Activated effector memory CD4-positive, alpha-beta T cell treated with Interleukin-2 at 50 U/mL for 16 hours (primary cell): ENCODE measurements around the gene DTHD1.
A peak's percentile ranks its signal among the peaks of the same experiment; 100 is the strongest.

Source experiments
- DNase-seq: peaks from one replicate; pipeline ENCODE4 v3.0.0-alpha.2; 2020

The DTHD1 gene

DNA sequence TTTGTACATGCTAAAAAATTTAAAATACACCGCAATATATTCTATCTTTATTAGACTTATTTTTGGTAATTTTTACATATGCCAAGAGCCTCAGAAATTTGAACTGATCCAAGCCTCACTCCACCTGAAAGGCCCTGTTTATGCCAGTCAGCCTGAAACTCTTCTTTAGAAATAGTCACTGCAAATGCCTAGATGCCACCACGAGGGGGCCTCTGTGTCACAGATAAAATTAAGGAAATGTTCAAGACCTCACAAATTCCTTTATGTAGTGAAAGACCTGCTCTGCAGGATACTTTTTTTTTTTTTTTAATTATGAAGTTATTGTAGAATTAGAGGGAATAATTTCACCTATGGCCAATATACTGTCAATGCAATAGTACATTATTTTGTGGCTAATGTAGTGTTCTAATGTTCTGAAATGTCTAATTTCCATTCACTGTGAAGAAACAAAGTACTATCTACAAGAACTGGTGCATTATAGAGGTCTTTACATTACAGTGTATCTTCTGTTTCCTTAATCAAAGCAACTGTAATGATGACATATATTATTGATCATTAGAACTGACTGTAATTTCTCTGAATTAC is 69.8 kb downstream of the DTHD1 start:
- DNase-seq: peak; percentile 58

- no peak for DNase-seq
Measured at GRCh38 chr4:36353998-36354397, 72.6 kb downstream of the DTHD1 start.

GRCh38 chr4:36358173-36358572 is 76.8 kb downstream of the DTHD1 start:
- DNase-seq: no peak

GRCh38 chr4:36360755-36361154 is 79.3 kb downstream of the DTHD1 start:
- DNase-seq: no peak

DNA sequence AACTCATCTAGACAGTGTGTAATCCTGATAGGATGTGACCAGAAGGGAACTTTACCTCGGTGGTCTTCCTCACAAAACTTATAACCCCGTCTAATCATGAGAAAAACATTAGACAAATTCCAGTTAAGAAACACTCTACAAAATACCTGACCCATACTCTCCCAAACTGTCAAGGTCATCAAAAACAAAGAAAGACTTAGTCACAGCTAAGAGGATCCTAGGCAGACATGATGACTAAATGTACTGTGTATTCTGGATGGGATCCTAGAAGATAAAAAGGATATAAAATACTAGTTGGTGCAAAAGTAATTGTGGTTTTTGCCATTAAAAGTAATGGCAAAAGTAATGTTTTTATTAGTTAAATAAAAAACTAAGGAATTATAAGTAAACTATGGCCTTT is 81.6 kb downstream of the DTHD1 start:
- DNase-seq: no peak

DNA sequence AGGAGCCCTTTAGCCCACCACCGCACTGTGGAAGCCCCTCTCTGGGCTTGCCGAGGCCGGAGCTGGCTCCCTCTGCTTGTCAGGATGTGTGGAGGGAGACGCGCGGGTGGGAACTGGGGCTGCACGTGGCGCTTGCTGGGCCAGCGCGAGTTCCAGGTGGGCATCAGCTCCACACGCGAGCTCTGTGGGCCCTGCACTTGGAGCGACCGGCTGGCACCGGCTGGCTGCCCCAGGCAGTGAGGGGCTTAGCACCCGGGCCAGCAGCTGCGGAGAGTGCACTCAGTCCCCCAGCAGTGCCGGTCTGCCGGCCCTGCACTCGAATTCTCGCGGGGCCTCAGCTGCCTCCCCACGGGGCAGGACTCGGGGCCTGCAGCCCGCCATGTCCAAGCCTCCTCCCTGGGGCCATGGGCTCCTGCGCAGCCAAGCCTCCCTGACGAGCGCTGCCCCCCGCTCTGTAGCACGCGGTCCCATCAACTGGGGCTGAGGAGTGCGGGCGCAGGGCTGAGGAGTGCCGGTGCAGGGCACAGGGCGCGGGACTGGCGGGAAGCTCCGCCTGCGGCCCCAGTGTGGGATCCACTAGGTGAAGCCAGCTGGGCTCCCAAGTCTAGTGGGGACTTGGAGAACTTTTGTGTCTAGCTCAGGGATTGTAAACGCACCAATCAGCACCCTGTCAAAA is 93.6 kb downstream of the DTHD1 start:
- no peak for DNase-seq

GRCh38 chr4:36385951-36386571 is 104.6 kb downstream of the DTHD1 start:
- peak; percentile 10 for DNase-seq

DNA sequence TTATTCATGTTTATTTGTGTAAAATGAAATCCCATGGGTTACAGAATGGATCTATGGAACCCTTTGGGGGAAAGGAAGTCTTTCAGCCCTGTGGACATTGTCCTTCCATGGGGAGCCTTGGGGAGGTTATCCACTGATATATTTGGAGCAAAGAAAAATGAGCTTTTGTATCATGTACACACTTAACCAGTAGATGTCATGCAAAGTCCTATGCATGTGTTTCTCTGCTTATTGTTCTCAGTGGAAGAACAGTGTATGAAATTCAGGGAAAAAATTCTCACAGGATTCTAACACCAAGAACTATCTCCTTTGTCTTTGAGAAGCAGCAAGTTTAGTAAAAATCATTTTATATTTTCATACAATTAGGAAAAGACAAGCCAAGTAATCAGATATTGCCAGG is 105.3 kb downstream of the DTHD1 start:
- DNase-seq: no peak

DNA sequence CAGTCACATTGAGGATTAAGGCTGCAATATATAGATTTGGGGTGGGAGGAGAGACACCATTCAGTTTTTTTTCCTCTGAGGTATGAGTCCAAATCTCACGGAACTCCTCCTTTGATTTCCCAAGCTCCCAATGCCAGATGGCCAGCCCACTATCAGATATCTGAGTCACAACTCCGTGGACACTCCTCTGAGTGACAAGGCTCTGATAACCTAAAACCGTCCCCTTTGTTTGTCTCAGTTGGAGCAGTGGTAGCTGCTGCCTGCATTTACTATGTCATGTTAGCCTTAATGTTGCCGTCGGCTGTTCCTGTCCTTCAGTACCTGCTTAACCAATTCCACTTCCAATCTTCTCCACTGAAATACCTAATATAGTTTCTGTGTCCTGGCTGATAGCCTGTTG is 107.3 kb downstream of the DTHD1 start:
- no peak for DNase-seq

DNA sequence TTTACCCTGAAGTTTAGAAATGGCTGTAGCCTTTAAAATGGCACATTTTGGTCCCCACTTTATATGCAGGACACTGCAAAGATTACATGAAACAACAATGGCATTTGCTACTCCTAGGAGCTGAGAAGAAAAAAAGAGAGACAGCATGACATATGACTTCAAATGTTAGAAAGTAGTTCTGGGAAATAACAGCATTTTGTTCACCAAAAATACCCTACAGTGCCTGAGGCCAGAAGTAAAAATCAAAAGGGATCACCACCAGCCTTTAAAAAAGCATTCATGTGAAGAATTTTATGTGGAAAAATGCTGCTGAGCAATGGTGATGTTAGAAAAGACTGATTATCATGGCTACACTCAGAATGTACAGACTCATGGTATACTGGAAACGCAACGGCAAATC is 110.0 kb downstream of the DTHD1 start:
- no peak for DNase-seq

GRCh38 chr4:36392024-36392423 is 110.6 kb downstream of the DTHD1 start:
- no peak for DNase-seq

DNA sequence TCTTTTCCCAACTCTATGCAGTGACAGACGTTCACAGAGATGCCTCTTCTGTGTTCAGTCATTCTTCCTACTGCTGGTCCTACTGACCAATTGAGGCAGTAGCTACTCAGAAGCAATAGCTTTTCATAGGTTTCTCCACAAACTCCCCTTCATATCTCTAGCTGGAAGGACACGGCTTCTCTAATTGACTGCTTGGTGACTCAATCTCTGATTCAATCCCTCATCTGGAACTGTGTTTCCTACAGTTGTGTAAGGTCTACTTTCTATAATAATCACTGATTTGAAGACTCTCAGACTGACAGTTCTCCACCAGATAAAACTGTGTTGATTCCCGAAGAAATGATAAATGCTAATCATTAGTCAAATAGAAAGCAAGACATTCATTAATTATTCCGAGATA is 111.5 kb downstream of the DTHD1 start:
- DNase-seq: no peak
